HG03139 (cell line): ENCODE measurements around the gene GLIS1.

Experiments
- ATAC-seq: cut with Tn5 transposase; IDR thresholded peaks from one replicate; pipeline ENCODE4 v1.9.1; 2021; ENCODE audit not compliant: unreplicated experiment

Gene GLIS1

GRCh38 chr1:53517109-53517508 lies 221.9 kb downstream of the GLIS1 start:
- ATAC-seq = no peak

DNA sequence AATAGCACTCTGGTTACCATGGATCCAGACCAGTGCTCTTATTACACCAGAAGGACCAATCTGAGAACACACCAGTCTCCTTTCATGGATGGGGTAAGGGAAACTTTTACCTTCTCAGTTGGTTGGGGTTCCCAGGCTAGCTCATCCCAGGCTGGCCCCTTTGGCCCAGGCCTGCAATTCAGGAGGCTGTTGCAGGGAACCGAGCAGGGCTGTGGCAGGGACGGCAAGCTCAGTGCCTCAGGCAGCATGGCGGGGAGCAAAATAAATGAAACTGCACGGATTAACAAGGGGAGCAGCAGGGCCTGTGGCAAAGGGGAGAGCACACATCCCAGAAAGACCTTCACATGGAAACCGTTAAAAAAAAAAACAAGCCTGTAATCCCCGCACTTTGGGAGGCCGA lies 222.8 kb downstream of the GLIS1 start:
- no peak for ATAC-seq

DNA sequence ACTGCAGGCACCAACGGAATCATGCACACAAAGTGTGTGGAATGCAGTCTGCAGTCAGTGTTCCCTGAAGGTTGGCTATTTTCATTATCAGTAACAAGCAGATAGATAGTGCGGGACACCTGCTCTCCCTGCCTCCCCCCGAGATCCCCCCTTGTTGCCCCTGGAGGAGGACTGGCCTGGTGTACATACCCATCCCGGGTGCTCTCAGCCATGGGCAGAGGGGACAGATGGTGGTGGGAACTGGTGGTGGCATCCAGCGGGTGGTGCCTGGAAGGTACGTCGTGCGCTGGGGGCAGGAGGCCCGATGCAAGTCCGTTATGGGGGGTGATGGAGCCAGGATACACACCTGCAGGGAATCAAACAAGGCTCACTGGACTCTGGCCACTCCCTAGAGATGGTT lies 224.5 kb downstream of the GLIS1 start:
- ATAC-seq = no peak

GRCh38 chr1:53513846-53514245 lies 225.1 kb downstream of the GLIS1 start:
- no peak for ATAC-seq

GRCh38 chr1:53512807-53513755 lies 225.9 kb downstream of the GLIS1 start:
- ATAC-seq = no peak

DNA sequence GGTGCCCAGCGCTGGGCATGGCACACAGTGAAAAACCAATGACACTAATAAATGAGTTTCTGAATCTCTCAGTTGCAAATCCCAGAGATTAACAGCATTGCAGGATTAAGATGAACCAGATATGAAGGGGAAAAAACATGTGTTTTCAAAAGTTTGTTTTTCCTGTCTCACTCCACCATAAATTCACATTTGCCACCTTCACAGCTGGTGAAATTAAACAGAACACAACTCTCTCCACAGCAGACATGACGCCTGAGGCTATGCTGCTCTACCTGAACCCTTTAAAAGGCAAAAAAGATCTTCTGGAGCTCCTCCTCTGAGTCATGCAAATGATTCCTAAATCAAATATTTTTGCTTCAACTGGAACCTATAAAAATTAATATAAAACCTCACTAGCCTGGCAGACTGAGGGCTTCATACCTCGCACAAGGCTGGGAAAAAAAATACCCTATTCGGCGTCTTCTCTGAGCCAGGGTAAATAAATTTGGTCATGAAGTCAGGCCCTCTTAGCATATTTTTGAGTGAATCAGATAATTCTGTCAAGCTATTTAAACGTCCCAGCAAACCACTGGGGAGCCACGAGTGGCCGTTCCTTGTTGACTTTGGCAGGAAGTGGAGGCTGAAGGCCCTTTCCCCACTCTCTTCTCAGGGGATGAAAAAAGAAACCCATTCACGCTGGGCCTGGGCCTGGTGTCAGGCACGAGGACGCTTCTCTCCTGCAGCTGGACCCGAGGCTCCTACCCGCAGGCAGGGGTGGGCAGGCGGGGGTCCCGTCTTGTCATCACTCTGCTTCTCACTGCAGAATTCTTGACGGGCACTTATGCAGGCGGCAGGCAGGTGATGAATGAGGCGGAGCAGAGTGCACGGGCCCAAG lies 226.8 kb downstream of the GLIS1 start:
- no peak for ATAC-seq

DNA sequence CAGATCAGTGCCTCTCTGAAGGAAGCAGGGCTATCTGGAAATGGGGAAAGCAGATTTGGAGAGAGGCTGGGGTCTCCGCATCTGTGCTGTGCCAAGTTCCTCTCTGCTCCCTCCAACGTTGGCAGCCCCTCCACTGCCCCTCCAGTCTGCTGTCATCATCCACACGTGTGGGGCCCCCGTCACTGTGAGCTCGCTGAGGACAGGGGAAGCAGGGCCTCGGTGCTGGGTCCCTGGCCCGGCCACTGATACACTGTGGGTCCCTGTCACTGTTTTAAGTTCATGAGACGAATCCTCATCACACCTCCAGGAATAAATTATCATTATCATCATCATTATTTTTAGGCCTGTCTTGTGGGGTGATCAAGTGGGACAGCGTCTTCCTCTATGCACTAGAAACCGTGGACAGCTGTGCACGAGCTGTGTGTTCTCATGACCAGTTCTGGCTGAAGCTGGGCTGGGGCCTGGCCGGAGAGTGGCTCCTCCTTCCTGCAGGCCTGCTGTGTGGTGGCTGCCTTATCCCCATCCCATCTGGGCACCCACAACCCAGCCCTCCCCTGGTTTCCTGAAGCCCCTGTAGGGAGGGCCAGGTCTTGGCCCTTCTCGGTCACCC lies 227.5 kb downstream of the GLIS1 start:
- ATAC-seq = no peak

- no peak for ATAC-seq
Measured at GRCh38 chr1:53510215-53510614, 228.7 kb downstream of the GLIS1 start.

DNA sequence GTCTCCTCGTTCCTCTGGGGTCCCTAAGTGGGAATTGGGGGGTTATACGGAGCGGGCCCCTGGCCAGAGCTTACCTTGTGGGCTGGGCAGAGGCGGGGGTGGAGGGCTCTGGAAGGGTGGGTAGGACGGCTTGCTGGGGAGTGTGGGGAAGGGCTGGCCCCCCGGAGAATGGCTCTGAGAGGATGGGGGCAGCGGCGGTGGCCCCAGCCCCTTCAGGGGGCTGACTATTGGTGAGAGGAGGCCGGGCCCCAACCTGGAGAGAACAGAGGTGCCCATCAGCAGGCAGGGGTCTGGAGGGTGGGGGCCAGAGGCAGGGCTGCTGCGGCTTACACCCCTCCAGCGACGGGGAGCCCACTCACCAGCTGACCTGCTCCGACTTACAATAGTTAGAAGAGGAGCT lies 229.2 kb downstream of the GLIS1 start:
- no peak for ATAC-seq

DNA sequence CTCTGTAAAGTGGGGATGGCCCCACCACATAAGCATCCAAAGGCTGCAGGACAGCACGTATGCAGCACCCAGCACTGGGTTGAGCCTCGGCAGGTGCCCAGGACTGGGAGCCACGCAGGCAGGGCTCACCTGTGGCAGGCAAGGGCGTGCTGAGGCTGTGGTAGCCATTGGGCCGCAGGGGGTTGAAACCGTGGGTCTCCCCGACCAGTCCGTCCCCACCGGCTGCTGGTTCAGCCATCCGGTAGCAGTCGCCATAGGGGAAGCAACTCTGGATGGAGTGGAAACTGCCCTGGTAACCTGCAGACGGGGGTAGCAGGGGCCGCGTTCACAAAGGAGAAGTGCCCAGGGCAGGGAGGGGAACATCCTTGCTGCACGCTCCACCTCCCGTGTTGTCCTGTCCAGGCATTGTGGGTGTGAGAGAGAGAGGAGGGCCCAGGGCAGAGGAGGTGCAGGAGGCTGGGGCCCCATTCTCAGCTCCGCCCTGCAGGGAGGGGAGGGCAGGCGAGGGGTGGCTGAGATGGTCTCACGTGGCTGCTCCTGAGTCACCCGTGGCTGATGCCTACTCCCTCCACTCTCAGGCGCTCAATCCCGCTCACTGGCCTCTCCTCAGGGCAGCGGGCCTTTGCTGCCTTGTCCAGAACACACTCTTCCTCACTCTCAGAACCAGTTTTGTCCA lies 229.8 kb downstream of the GLIS1 start:
- ATAC-seq = no peak

DNA sequence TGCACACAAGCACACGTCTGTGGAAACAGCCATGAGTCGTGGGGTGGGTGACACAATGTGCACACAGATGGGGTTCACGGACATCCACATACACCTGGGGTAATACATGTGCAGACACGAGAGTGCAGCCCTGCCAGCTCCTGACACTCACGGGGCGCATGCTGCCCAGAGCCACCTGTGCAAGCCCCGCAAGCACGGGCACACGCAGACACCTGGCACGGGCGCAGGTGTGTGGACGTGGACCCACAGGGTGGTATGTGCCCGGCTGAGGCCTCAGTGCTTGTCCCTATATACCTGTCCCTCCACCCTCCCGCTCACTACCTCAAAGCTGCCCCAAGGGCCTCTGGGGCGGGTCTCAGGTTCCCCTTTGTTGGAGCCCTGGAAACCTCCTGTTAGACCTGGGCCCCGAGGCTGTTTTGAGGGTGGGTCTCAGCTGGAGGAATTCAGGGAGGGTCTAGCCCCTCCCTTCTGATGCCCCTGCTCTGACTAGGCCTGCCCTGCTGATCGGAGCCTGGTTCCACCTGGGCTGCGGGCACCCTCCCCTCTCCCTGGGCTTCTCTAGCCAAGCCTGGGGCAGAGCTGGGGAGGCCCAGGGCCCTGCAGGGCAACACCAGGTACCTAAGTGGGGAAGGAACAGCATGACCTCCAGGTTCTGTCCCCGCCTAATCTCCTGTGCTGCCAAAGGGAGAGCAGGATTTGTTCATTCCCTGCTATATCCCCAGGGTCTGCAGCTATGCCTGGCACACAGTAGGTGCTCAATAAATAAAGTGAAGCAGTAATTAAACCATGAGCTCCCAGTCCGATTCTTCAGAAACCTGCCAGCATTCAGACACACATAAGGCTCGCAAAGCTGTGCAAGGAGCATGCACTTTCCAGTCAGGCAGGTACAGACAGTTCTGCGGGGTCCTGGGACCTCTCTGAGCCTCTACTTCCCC lies 230.6 kb downstream of the GLIS1 start:
- no peak for ATAC-seq

GRCh38 chr1:53507116-53507820 lies 231.7 kb downstream of the GLIS1 start:
- ATAC-seq = no peak

GRCh38 chr1:53506355-53507050 lies 232.5 kb downstream of the GLIS1 start:
- no peak for ATAC-seq

GRCh38 chr1:53505891-53506290 lies 233.1 kb downstream of the GLIS1 start:
- no peak for ATAC-seq

- ATAC-seq = no peak
Measured at GRCh38 chr1:53505401-53505800, 233.6 kb downstream of the GLIS1 start.

DNA sequence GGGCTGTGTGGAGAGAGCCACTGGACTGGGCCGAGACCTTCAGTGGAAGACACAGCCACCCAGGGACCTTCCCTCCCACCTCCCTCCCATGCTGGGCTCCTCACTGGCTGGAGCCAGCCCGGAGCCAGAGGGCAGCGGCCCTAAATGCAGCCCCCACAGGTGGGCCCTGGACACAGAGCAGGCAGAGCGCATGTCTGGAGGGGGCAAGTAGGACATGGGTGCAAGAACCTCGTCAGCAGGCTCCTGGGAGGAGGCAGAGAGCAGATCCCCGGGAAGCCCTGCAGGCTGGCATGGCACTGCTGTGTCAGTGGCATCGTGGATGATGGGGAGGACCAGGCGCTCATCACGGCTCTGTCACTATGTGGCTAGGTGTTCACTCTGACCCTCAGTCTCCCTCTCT lies 234.1 kb downstream of the GLIS1 start:
- no peak for ATAC-seq

DNA sequence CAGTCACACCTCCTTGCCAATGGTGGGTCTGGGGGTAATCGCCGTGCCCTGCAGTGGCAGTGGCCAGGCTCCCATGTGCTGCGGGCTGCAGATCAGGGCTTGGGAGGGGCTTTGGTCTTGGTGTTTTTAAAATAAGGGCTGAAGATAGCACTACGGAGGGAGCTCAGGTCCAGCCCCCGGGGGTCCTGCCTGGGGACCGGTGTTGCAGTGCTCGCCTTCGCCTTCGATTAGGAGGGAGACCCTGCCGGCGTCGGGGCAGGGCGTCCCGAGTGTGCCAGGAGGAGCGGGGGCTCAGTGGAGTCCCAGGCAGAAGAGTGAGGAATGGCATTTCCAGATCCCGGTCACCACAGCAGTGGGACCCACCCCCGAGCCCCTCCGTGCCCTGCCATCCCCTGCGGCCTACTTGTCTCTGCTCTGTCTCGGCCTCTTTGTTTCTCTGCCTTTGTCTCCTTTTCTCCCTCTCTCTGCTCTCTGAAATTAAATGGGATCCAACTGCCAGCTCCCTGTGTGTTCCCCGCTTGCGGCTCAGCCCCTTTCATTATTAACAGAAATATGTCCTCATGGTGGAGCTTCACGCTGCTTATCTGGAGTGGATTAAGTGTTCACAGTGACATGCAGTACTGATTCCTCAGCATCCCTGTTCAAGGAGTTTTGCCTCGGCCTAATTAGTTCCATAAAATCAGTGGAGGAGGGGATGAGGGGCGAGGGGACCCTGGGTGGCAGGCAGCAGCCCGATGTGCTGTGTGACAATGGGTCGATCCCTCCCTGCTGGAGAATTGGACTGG lies 235.3 kb downstream of the GLIS1 start:
- no peak for ATAC-seq
